GM12878 (cell line): ENCODE data around the gene CWC27. TPM values are rescaled to one million over a fixed set of nuclear protein-coding genes. Genes with fewer than 3 reads are reported as not detected.

Source experiments
- ATF3 ChIP-seq: IDR thresholded peaks from 2 replicates; pipeline ENCODE4 v1.6.1; 2011; ENCODE audit warnings: low read depth, mild to moderate bottlenecking, low read length, moderate library complexity, borderline replicate concordance; ENCODE audit errors: extremely low read depth
- ATF7 ChIP-seq: fragments of 450-650 bp; IDR thresholded peaks from 2 replicates; pipeline ENCODE4 v1.6.1; 2016; ENCODE audit warnings: low read depth, mild to moderate bottlenecking
- CBX5 ChIP-seq: sonication (generic); IDR thresholded peaks from 2 replicates; pipeline ENCODE4 v1.6.1; 2016; ENCODE audit warnings: low read depth, moderate library complexity, mild to moderate bottlenecking, inconsistent platforms
- CHD4 ChIP-seq: fragments of 200-600 bp; sonication (generic); IDR thresholded peaks from 2 replicates; pipeline ENCODE4 v1.6.1; 2016; ENCODE audit warnings: mild to moderate bottlenecking
- DPF2 ChIP-seq: fragments of 450-650 bp; IDR thresholded peaks from 2 replicates; pipeline ENCODE4 v1.6.1; 2017; ENCODE audit warnings: mild to moderate bottlenecking
- EGR1 ChIP-seq, 2 experiments: IDR thresholded peaks; 1 replicate in 1 of 2; 2 replicates in 1 of 2; pipeline ENCODE4 v1.6.1; 2011 to 2012; ENCODE audit warnings: low read depth in 2 of 2, low read length in 2 of 2, borderline replicate concordance in 1 of 2, mild to moderate bottlenecking in 1 of 2, moderate library complexity in 1 of 2
- HSF1 ChIP-seq: fragments of 150-350 bp; IDR thresholded peaks from 2 replicates; pipeline ENCODE4 v1.6.1; 2014; ENCODE audit warnings: mild to moderate bottlenecking, low read depth, low read length
- JUND ChIP-seq: IDR thresholded peaks from 2 replicates; pipeline ENCODE4 v1.6.1; 2012; ENCODE audit warnings: low read depth, mild to moderate bottlenecking, low read length, improper control_type of control experiment, moderate library complexity
- KAT2A ChIP-seq: conservative IDR thresholded peaks from 2 replicates; pipeline ENCODE4 v1.6.1; 2011; ENCODE audit warnings: low read depth, low read length; ENCODE audit not compliant: control insufficient read depth
- MEF2B ChIP-seq: fragments of 450-650 bp; IDR thresholded peaks from 2 replicates; pipeline ENCODE4 v1.6.1; 2018; ENCODE audit warnings: mild to moderate bottlenecking, moderate library complexity; ENCODE audit not compliant: partially characterized antibody, poor library complexity, severe bottlenecking
- MYB ChIP-seq: fragments of 150-350 bp; IDR thresholded peaks from 2 replicates; pipeline ENCODE4 v1.6.1; 2014; ENCODE audit warnings: mild to moderate bottlenecking, low read depth, low read length, borderline replicate concordance
- NBN ChIP-seq: fragments of 450-650 bp; IDR thresholded peaks from 2 replicates; pipeline ENCODE4 v1.6.1; 2016
- NFXL1 ChIP-seq: fragments of 450-650 bp; IDR thresholded peaks from 2 replicates; pipeline ENCODE4 v1.6.1; 2017; ENCODE audit warnings: antibody characterized with exemption, mild to moderate bottlenecking, borderline replicate concordance
- PKNOX1 ChIP-seq: fragments of 450-650 bp; IDR thresholded peaks from 2 replicates; pipeline ENCODE4 v1.6.1; 2016; ENCODE audit warnings: mild to moderate bottlenecking
- PML ChIP-seq: IDR thresholded peaks from 2 replicates; pipeline ENCODE4 v1.6.1; 2012; ENCODE audit warnings: low read length, inconsistent platforms
- POU2F2 ChIP-seq: IDR thresholded peaks from 3 replicates; pipeline ENCODE4 v1.6.1; 2011; ENCODE audit warnings: low read depth, mild to moderate bottlenecking, low read length, borderline replicate concordance
- SIX5 ChIP-seq: IDR thresholded peaks from 2 replicates; pipeline ENCODE4 v1.6.1; 2011; ENCODE audit warnings: mild to moderate bottlenecking, low read depth, low read length, moderate library complexity; ENCODE audit not compliant: severe bottlenecking
- SRF ChIP-seq, 2 experiments: IDR thresholded peaks; 2 replicates each; pipeline ENCODE4 v1.6.1; 2011; ENCODE audit warnings: low read depth in 2 of 2, low read length in 2 of 2, mild to moderate bottlenecking in 1 of 2, moderate library complexity in 1 of 2
- USF2 ChIP-seq: IDR thresholded peaks from 2 replicates; pipeline ENCODE4 v1.6.1; 2011; ENCODE audit warnings: low read depth, low read length, improper control_type of control experiment, borderline replicate concordance
- ZBTB4 ChIP-seq: fragments of 450-650 bp; formaldehyde crosslinking; IDR thresholded peaks from 2 replicates; pipeline ENCODE4 v1.4.0; 2022; ENCODE audit warnings: mild to moderate bottlenecking, moderate library complexity
- ZNF274 ChIP-seq: IDR thresholded peaks from one replicate; pipeline ENCODE4 v1.8.0; 2011; ENCODE audit not compliant: insufficient read length, insufficient read depth
- ZNF622 ChIP-seq: fragments of 450-650 bp; IDR thresholded peaks from 2 replicates; pipeline ENCODE4 v1.6.1; 2017; ENCODE audit warnings: mild to moderate bottlenecking, inconsistent platforms
- polyA plus RNA-seq, 11 experiments: library from polyadenylated mRNA; depleted of rRNA in 4 of 11; unstranded in 6 of 11; stranded (reverse) in 5 of 11; fragments of >200 nt; fragmentation: Nextera tagmentation in 4 of 11; fragmentation: Illumina TruSeq in 1 of 11; extraction: Ambion mirVana in 4 of 11; extraction: Trizol in 1 of 11; gene quantifications; 1 replicate in 1 of 11; 2 replicates in 10 of 11; pipeline versions ENCODE4 v1.2.1 to v1.2.3, GENCODE V29; 2011 to 2016; ENCODE audit warnings: inconsistent platforms in 2 of 11, missing spikeins in 2 of 11, low read depth in 1 of 11
- total RNA-seq, 4 experiments: library from RNA; depleted of rRNA in 3 of 4; stranded (reverse); fragments of >200 nt in 3 of 4; fragmentation: Illumina TruSeq in 1 of 4; extraction: Trizol in 1 of 4; gene quantifications; 2 replicates each; pipeline versions ENCODE4 v1.2.1 to v1.2.3, GENCODE V29; 2013 to 2021

CWC27 gene
- total and polyA plus RNA-seq, 10 of the 15 experiments (the other 5 are each of a cell fraction or from before 2014, with no cell fraction given): 21.7 to 61.9 (median 47.0) TPM

- TF ChIP-seq PKNOX1: no peak
- TF ChIP-seq CBX5: no peak
- TF ChIP-seq ATF7: no peak
- TF ChIP-seq PML: 0 out of 2 replicates have a peak, but pooled peaks have one; percentile 59
- TF ChIP-seq NBN: no peak; the same call in 1 of the 2 replicates
- no peak for TF ChIP-seq HSF1
- peak; percentile 87; the same call in 1 of the 2 replicates for TF ChIP-seq CHD4
- no peak for TF ChIP-seq SIX5
- no peak for TF ChIP-seq ZBTB4
- TF ChIP-seq DPF2: peak; percentile 61; the same call in 1 of the 2 replicates
- no peak for TF ChIP-seq MEF2B
- no peak for TF ChIP-seq JUND
- no peak for TF ChIP-seq ATF3
- TF ChIP-seq SRF (IDR thresholded peaks at IDR 0.05; ENCODE audit: low read depth in 2 of 2, low read length in 2 of 2): no peak
- no peak for TF ChIP-seq EGR1 (IDR thresholded peaks at IDR 0.05; ENCODE audit: borderline replicate concordance in 1 of 2, low read depth in 2 of 2, low read length in 2 of 2)
- no peak for TF ChIP-seq POU2F2
- no peak for TF ChIP-seq NFXL1
- TF ChIP-seq ZNF622: no peak
- TF ChIP-seq MYB: no peak
- TF ChIP-seq KAT2A: no peak
- no peak; the same call in 1 of the 2 replicates for TF ChIP-seq USF2
- TF ChIP-seq ZNF274: no peak
These were observed 292.7 kb downstream of the CWC27 start (continued) for GRCh38 chr5:65061250-65061973.
